HEK293T (cell line): ENCODE results near the gene SNX14.

Source experiments
- ARNT ChIP-seq: fragments of 450-650 bp; IDR thresholded peaks from 2 replicates; pipeline ENCODE4 v1.6.1; 2017; ENCODE audit warnings: mild to moderate bottlenecking
- BHLHE40 ChIP-seq: fragments of 450-650 bp; IDR thresholded peaks from 2 replicates; pipeline ENCODE4 v1.6.1; 2016; ENCODE audit warnings: mild to moderate bottlenecking, moderate library complexity, borderline replicate concordance
- ELF4 ChIP-seq: fragments of 450-650 bp; IDR thresholded peaks from 2 replicates; pipeline ENCODE4 v1.6.1; 2017; ENCODE audit warnings: antibody characterized with exemption
- FOXA1 ChIP-seq: fragments of 450-650 bp; IDR thresholded peaks from 2 replicates; pipeline ENCODE4 v1.6.1; 2016; ENCODE audit warnings: mild to moderate bottlenecking
- FOXK2 ChIP-seq: fragments of 450-650 bp; IDR thresholded peaks from 2 replicates; pipeline ENCODE4 v1.6.1; 2016; ENCODE audit warnings: mild to moderate bottlenecking
- FOXM1 ChIP-seq: fragments of 450-650 bp; IDR thresholded peaks from 2 replicates; pipeline ENCODE4 v1.6.1; 2017; ENCODE audit warnings: mild to moderate bottlenecking, borderline replicate concordance
- HDGF ChIP-seq: fragments of 450-650 bp; IDR thresholded peaks from 2 replicates; pipeline ENCODE4 v1.6.1; 2017; ENCODE audit warnings: antibody characterized with exemption, borderline replicate concordance
- NFRKB ChIP-seq: fragments of 450-650 bp; IDR thresholded peaks from 2 replicates; pipeline ENCODE4 v1.6.1; 2016; ENCODE audit warnings: mild to moderate bottlenecking, moderate library complexity
- SP1 ChIP-seq: fragments of 450-650 bp; IDR thresholded peaks from 2 replicates; pipeline ENCODE4 v1.6.1; 2017
- SUZ12 ChIP-seq: fragments of 450-650 bp; IDR thresholded peaks from 2 replicates; pipeline ENCODE4 v1.6.1; 2016; ENCODE audit warnings: mild to moderate bottlenecking
- TARDBP ChIP-seq: fragments of 450-650 bp; IDR thresholded peaks from 2 replicates; pipeline ENCODE4 v1.6.1; 2016
- ZNF384 ChIP-seq: fragments of 450-650 bp; IDR thresholded peaks from 2 replicates; pipeline ENCODE4 v1.6.1; 2016

DNA sequence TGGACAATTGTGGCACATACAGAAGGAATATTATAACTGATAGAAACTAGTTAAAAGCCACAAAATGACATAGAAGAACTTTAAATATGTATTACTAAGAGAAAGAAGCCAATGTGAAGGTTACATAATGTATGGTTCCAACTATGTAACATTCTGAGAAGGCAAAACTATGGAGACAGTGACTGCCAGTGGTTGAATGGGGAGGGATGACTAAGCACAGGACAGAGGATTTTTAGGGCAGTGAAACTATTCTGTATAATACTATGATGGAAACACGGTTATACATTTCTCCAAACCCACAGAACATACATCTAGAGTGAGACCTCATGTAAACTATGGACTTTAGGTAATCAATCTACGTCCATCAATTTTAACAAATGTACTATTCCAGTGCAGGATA, 26.6 kb upstream of the SNX14 start:
- TF ChIP-seq ELF4 (no peak), ARNT (no peak), SP1 (no peak), FOXK2 (no peak), FOXM1 (no peak), FOXA1 (no peak), NFRKB (no peak), SUZ12 (no peak), ZNF384 (no peak), BHLHE40 (no peak), TARDBP (no peak), HDGF (no peak)
